AG10803 (cell line): Measurements from ENCODE around the gene NOS2.
"Not testable (repeated sequence)": the region's sequence is repeated elsewhere in the genome, so short reads cannot be mapped to it uniquely, and the experiment has no call there.

ENCODE experiments used
- DNase-seq: peaks from one replicate; pipeline ENCODE4 v3.0.0; 2010; ENCODE audit warnings: low read depth
- H3K4me3 ChIP-seq: 2 replicates; pipeline ENCODE4 v1.5.1; 2011; ENCODE audit warnings: mild to moderate bottlenecking, low read length, control low read depth
- CTCF ChIP-seq: conservative IDR thresholded peaks from 2 replicates; pipeline ENCODE4 v1.5.1; 2011; ENCODE audit warnings: mild to moderate bottlenecking, low read length, control low read depth, inconsistent platforms

The NOS2 gene

GRCh38 chr17:27747462-27748359 is 52.6 kb downstream of the NOS2 start:
- no peak overlapping the region for H3K4me3 ChIP-seq
- TF ChIP-seq CTCF, result peak; percentile 34
- no peak for DNase-seq

- no peak for DNase-seq
- no peak overlapping the region for H3K4me3 ChIP-seq
- no peak for TF ChIP-seq CTCF
Measured at GRCh38 chr17:27746881-27747280, 53.4 kb downstream of the NOS2 start.

GRCh38 chr17:27746320-27746719 is 54.0 kb downstream of the NOS2 start:
- not testable (repeated sequence) for H3K4me3 ChIP-seq, DNase-seq

- not testable (repeated sequence) for DNase-seq, H3K4me3 ChIP-seq
Measured at GRCh38 chr17:27745207-27745830, 55.0 kb downstream of the NOS2 start.

GRCh38 chr17:27743281-27743885 is 56.9 kb downstream of the NOS2 start:
- H3K4me3 ChIP-seq, result no peak overlapping the region
- no peak for TF ChIP-seq CTCF
- DNase-seq, result no peak

GRCh38 chr17:27741971-27742575 is 58.3 kb downstream of the NOS2 start:
- H3K4me3 ChIP-seq, result no peak overlapping the region
- no peak for TF ChIP-seq CTCF
- DNase-seq, result no peak

- peak; percentile 28 for DNase-seq
- H3K4me3 ChIP-seq, result no peak overlapping the region
- TF ChIP-seq CTCF, result no peak
Measured at GRCh38 chr17:27741361-27741861, 58.9 kb downstream of the NOS2 start.

- not testable (repeated sequence) for H3K4me3 ChIP-seq, DNase-seq
Measured at GRCh38 chr17:27740541-27740940, 59.8 kb downstream of the NOS2 start.
